GM21528 (cell line): Measurements from ENCODE around the gene UROD.

Source experiments
- ATAC-seq: cut with Tn5 transposase; IDR thresholded peaks from one replicate; pipeline ENCODE4 v1.9.1; 2021; ENCODE audit warnings: mild to moderate bottlenecking, moderate library complexity; ENCODE audit not compliant: unreplicated experiment, low FRiP score

Gene UROD

GRCh38 chr1:45008076-45008475 lies 4.0 kb upstream of the UROD start:
- no peak for ATAC-seq

GRCh38 chr1:45008516-45008915 lies 3.5 kb upstream of the UROD start:
- ATAC-seq: no peak

- ATAC-seq: no peak
Measured at GRCh38 chr1:45009296-45009865, 2.7 kb upstream of the UROD start.

- ATAC-seq: no peak
Measured at GRCh38 chr1:45009956-45010854, 1.8 kb upstream of the UROD start.

GRCh38 chr1:45010855-45011811 lies 921 bp upstream of the UROD start, which contains the start of gene HECTD3:
Gene HECTD3, minus strand, starts transcription at chr1:45011324. Its CDS starts 67 bp downstream, at chr1:45011257.
- ATAC-seq: peak; percentile 74

- ATAC-seq: no peak
Measured at GRCh38 chr1:45012639-45013278, 705 bp downstream of the UROD start.

- no peak for ATAC-seq
Measured at GRCh38 chr1:45013551-45014209, 1.6 kb downstream of the UROD start.

- ATAC-seq: no peak
Measured at GRCh38 chr1:45014321-45015028, 2.4 kb downstream of the UROD start.

- ATAC-seq: no peak
Measured at GRCh38 chr1:45015683-45016082, 3.6 kb downstream of the UROD start.

GRCh38 chr1:45016090-45016697 lies 4.1 kb downstream of the UROD start:
- ATAC-seq: no peak

- ATAC-seq: no peak
Measured at GRCh38 chr1:45016767-45017166, 4.7 kb downstream of the UROD start.

- no peak for ATAC-seq
Measured at GRCh38 chr1:45018599-45019230, 6.7 kb downstream of the UROD start.

GRCh38 chr1:45023663-45024062 lies 11.6 kb downstream of the UROD start:
- no peak for ATAC-seq

- ATAC-seq: no peak
Measured at GRCh38 chr1:45026446-45026845, 14.4 kb downstream of the UROD start.

GRCh38 chr1:45032837-45033236 lies 20.8 kb downstream of the UROD start:
- ATAC-seq: no peak

GRCh38 chr1:45033356-45033755 lies 21.3 kb downstream of the UROD start:
- no peak for ATAC-seq

GRCh38 chr1:45035631-45036301 lies 23.7 kb downstream of the UROD start:
- no peak for ATAC-seq

GRCh38 chr1:45037456-45037855 lies 25.4 kb downstream of the UROD start:
- no peak for ATAC-seq
